NCI-H345 (cell line): ENCODE data around the gene NUP133.
"Not testable (repeated sequence)": the region's sequence is repeated elsewhere in the genome, so short reads cannot be mapped to it uniquely, and the experiment has no call there.

Source experiments
- DNase-seq: peaks from one replicate; lab custom pipeline; 2025; lab: John Stamatoyannopoulos, UW

Gene NUP133

DNA sequence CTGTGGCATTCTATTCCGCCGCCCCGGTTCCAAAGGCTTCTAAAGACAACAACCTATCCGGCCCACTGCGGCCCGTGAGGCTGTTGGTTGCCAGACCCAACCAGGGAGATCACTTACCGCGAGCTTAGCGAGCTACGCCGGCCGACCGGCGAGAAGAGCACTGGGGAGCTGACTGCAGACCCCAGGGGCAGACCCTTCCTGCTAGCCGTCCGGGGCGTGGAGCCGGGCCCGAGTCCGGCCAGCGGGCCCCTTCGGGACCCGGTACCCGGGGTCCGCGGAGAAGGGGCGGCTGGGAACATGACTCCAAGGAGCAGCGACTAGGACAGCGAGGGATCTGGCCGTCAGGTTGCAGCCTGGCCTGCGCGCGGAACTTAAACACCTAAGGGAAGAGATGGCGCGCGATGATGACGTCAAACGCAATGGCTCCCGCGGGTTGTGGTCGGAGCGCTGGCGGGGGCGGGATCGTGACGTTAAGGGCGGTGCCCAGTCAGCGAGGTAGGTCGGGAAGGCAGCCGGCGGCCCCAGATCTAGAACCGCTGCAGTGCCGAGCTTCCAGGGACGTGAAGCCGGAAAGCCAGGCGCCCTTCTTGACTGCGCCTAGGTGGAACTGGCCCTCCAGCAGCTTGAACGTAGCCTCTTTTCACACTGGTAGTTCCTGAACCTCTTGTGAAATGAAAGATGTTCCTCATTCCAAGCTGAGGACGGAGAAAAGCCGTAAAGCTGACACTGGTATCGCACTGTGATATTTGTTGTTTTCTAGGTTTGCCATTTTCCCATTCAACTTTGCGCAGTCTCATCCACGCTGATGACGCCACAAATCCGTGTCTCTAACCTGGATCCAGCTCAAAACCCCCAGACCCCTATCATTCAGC is at the start of gene NUP133:
Gene NUP133, minus strand, starts transcription at position 391 of the 872 bp plus-strand sequence. Its CDS starts 92 bp downstream, at position 299.
- DNase-seq, result peak; percentile 98

DNA sequence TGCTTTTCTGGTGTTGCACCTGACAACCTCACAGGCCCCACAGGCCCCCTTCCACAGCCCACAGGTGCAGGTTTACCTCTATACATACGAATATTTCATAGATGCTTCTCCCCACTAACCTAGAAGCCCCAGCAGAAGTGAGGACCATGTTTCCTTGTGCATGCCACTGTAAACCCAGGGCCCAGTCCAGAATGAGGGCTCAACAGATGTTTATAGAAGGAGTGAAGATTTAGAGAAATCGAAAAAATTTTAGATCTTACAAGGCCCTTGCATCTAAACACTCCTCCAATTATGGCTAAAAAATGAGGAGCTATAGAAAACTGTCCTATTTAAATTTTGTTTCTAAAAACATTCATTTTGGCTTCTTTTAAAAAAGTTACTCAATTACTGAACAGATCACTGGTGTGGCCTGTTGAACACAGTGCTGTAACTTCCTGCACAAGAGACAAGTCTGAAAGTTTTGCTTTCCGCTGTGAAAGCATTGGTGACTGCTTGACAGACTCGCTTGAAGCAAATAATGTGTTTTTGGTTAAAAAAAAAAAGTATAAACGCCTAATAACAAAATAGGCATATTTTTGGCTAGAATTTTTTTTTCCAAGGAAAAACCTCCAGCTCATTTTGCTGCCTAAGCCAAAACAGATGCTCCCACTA is 49.2 kb upstream of the NUP133 start:
- DNase-seq, result no peak

DNA sequence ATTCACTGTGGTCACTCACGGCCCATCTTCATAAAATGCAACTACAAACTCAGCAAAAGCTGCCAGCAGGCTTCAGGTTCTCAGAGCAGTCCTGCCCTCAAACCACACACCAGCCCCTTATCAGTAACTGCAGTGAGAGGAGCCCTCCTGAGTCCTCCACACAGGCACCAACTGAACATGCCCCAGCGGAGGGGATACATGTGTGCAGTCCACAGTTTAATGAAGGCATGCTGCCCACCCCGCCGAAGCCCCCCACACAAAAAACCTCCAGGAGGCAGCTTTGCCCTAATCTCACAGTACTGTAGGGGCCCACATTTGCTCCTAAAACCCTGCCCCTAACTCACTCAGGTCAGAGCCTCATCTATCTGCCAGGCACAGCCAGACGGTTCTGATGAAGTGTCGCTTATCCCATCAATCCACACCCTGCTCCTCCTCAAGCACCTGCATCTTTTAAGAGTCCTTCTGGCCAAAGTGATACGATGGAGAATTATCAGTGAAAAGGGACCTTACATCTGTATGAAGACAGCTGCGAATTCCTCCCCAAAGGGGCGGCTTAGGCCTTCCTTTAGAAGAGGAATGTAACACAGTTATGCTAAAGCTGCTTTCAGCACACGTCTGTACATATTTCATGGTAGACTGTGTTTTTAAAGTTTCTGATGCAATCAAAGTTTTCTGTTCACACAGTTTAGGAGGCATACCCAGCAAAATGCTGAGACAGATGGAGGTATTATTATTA is 46.9 kb upstream of the NUP133 start:
- DNase-seq, result no peak

DNA sequence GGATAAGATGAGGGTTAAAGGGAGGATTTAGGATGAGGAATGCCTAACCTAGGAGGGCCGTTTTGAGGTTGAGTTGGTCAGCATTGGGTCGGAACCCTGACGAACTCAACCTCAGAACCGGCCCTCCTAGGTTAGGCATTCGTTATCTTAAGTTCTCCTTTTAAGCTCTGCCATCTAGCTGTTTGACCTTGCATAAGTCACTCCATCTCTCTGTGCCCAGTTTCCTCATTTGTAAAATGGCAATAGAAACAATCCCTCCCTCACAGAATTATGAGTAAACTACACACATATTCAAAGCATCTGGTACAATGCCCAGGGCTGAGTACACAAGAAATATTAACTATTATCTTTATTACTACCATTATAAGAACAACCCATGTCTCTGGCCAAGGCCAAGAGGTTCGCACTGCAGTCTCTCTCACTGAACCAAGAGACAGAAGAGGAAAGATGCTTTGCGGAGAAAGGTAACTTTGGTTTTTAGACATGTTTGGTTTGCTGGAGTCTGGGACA is 45.5 kb upstream of the NUP133 start:
- DNase-seq, result no peak

DNA sequence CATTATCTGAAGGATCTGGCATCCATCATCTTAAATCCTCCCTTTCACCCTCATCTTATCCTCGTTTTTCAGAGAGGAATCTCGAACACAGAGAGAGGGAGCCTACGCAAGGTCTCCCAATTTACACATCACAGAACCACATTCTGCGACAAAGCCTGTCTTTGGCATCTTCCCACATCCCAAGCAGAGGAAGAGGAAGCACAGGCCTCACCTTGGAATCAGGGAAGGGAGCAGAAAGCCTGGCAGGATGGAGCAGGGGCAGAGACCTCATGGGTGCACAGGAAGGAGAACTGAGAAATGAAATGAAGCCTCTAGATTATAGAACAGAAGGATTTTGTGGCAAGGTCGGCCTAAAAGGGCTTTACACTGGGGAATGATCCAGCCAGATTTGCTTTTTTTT is 44.6 kb upstream of the NUP133 start:
- DNase-seq, result no peak

DNA sequence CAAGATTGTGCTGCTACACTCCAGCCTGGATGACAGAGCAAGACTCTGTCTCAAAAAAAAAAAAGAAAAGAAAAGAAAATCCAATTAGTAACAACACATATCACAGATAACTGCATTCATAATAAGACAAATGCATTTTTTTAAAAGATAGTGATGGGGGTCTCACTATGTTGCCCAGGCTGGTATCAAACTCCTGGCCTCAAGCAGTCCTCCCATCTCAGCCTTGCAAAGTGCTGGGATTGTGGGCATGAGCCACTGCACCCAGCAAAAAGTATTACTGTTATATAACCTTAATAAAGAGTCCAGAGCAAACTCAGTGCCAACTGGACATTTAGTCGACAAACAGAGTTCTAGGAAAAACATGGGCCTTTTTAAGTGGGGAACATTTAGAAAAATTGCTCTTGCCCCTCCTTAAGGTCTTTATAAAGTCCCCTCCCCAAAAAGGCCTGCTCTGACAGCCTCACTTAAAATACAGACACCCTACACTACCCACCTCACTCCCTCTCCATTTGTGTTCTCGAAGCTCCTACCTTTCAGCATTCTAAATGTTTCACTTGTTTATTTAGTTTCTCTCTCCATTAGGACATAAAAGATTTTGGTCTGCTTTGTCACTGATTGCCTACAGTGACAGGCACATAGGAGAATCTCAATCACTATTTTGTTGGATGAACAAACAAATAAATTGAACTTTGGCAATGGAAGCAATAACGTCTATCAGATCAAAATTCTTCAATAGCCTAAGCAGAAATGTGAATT is 42.8 kb upstream of the NUP133 start:
- no peak for DNase-seq

DNA sequence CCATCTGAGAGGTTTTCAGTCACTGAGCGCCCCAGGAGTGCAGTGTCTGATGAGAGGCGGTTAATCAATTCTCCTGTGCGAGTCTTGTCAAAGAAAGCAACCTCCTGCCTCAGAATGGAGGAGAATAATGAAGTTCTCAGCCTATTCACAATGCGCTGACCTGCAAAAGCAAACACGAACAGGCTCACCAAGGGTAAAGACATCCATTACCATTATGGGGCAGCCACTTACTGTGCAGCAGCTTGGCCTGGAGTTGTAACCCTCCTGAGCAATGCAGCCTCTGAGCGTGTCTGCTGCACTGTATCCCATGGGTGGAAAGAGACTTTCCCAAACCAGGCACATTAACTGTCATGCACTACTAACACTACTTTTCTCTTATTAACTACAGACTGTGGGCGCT is 39.4 kb upstream of the NUP133 start:
- DNase-seq, result no peak

DNA sequence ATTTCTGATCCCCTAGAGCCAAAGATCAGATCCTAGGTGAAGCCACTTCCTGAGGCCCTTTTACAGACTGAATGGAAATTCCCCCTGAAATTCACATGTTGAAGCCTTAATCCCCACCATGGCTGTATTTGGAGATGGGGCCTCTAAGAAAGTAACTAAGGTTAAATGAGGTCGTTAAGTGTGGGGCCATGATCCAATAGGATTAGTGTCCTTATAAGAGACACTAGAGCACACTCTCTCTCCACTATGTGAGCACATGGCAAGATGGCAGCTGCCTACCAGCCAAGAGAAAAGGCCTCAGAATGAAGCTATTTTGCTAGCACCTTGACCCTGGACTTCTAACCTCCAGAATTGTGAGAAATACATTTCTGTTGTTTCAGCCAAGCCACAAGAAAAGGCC is 36.4 kb upstream of the NUP133 start:
- no peak for DNase-seq

DNA sequence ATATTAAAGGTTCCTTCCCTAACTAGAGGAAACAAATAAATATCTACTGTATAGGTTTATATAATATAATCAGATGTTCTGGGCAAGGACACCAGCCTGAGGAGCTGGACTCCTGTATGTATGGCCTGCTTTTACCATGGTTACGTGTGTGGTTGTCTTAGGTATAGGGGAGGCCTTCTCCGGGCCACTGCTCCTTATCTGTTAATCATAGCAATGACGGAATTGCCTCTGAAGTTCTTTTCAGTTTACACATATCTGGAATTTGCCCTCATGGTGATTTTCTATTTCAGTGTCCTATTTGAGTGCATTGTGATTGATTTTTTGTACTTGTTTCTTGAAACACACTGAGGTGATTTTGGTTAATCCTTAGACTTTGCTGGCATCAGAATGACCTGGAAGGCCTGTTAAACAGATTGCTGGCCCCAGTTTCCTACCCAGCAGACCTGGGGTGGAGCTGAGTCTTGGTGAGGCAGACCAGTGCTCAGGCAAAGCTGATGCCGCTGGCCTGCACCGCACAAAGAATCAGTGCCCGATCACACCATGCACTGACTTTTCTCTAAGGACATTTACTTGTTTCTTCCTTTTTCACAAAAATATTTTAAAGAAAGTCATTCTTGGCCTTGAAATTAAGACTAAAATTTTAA is 31.8 kb upstream of the NUP133 start:
- no peak for DNase-seq

DNA sequence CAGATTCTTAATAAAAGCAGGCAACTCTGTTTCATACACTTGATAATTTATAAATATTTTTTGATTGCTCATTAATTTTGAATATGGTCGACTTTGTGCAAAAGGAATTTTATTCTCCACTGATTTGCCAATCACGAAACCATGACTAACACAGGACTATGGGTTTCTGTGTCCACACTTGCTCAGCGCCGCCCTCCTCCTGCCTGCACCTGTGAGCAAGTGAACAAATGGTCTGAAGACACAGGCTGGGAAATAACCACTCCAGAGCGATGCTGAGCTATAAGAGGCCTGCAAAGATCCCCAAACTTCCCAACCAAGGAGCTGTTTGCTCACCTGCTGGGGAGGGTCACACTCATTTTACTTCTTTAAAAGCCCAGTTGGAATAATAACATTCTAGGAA is 30.8 kb upstream of the NUP133 start:
- no peak for DNase-seq

DNA sequence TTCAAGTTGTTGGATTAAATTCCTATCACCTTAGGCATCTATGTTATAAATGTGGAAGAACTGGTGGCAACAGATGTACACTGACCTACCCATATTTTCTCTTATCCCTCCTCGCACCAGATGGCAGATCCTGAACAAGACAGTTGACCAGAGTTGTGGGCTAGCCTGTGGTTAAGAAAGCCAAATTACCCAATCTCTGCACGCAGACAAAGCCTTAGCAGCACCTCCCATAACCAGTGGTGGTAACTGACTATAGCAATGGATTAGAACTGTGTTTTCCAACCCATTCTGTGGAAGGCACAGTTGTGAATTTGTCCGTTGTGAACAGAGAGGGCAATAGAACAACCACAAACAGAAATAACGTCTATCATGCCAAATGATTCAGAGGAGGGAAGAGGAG is 29.8 kb upstream of the NUP133 start:
- no peak for DNase-seq

DNA sequence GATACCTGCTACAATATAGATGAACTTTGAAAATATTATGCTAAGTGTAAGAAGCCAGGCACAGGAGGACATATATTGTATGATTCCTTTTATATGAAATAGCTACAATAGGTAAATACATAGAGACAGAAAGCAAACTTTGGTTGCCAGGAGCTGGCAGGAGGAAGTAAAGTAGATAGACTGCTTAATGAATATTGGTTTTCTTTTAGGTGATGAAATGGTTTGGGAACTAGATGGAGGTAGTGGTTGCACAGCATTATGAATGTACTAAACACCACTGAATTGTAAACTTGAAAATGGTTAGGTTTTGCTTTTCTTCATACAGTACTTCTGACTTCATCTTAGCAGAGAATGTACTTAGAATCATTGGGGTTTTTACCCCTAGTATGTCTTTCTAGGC is 28.8 kb upstream of the NUP133 start:
- no peak for DNase-seq

DNA sequence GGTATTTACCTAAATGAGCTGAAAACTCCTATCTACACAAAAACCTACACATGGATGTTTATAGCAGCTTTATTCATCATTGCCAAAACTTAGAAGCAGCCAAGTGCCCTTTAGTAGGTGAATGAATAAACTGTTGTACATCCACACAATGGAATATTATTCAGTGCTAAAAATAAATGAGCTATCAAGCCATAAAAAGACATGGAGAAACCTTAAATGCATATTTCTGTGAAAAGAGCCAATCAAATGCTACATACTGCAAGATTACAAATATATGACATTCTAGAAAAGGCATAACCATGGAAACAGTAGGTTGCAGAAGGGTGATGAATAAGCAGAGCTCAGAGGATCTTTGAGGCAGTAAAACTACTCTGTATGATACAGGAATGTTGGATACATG is 27.1 kb upstream of the NUP133 start:
- DNase-seq, result no peak

DNA sequence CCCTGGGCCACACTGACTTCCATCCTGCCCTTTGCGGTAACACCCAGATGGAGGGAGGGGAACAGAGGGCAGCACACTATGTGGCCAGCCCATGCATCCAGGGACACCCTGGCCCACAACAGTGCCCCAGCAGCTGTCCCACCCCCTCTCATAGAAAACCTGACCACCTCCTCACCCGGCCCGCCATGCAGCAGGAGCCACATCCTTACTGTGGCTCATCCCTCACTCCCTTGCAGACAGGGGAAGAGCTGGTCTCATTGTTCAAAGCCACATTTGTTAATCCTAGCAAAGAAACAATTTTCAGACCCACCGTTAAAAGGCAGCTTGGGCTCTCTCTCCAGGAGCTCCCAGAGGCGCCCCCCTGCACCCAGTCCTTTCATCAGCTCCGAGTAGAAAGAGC is 23.2 kb upstream of the NUP133 start:
- no peak for DNase-seq

DNA sequence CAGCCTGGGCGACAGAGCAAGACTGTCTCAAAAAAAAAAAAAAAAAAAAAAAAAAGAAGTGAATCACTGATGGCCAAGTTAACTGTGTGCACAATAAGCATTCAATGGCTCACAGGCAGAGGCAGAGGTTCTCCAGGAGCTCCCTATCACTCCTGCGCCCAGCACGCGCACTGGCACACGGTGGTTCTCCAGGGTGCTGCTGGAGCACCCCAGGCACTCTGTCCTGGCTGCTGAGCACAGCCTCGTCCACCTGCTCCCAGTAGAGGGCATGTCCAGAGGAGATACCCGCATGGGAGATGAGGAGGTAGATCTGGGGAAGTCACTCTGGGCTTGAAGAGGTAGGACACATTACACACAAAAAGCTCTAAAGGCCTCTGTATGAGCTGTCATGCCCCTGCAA is 21.5 kb upstream of the NUP133 start:
- DNase-seq, result no peak

DNA sequence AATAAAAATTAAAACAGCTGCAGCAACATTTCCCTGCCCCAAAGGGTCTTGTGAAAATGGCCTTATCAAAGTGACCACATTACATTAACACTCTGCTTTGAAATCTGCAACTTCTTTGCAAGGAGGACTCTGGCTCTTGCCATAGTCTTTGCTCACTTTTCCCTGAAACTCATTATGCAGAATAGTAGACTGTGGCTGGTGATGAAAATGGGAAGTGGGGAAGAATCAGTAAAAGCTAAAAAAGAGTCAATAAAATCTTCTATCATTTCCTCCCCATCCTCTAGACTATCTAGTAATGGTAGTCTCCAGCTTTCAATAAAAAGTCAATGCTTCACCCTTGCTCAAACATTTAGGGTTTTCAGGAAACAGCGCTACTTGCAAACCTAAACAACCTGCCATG is 18.6 kb upstream of the NUP133 start:
- no peak for DNase-seq

DNA sequence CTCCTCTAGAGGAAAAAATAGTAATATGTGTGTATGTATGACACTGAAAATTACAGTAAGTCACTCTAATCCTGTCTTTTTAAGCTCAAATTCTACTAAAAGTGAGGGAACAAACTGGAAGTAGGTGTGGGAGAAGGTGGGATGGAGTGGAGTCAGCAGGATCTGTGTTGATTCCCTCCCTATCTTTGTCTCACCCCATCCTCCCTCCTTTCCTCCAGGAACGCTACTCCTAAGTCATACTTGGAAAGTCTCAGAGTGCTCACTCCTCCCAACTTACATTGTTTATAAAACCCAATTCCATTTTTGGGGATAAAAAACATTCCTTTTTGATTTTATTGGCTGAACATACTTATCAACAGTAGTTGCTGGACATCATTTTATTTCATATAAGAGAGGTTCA is 14.9 kb upstream of the NUP133 start:
- DNase-seq, result no peak

DNA sequence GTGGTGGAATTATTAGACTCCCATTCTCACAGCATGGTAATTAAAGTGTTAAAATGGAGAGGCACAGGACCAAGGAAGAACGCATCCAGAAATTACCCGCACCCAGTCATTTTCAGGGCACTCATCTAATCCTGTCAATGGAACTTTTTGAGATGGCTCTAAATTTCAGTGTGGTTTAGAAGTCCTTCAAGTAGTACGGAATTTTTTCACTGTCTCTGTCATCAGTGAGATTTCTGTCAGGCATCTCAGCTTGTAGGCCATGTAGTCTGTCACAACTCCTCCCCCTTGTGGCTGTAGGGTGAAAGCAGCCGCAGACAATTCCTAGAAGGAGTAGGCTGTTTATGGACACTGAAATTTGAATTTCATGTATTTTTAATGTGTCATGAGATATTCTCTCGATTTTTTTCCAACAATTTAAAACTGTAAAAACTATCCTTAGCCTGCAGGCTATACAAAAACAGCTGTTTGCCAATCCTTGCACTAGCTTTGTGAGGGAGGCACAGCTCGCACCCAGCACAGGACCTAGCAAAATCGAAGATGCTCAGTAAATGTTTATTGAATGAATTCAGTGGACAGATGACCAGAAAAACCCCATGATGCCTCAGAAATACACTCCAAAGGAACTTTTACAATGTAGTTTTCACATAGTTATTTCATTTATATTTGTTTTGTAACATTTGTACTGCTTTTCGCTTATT is 6.6 kb upstream of the NUP133 start:
- peak; percentile 69 for DNase-seq

DNA sequence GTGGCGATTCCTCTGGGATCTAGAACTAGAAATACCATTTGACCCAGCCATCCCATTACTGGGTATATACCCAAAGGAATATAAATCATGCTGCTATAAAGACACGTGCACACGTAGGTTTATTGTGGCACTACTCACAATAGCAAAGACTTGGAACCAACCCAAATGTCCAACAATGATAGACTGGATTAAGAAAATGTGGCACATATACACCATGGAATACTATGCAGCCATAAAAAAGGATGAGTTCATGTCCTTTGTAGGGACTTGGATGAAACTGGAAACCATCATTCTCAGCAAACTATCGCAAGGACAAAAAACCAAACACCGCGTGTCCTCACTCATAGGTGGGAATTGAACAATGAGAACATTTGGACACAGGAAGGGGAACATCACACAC is 3.5 kb upstream of the NUP133 start:
- not testable (repeated sequence) for DNase-seq

DNA sequence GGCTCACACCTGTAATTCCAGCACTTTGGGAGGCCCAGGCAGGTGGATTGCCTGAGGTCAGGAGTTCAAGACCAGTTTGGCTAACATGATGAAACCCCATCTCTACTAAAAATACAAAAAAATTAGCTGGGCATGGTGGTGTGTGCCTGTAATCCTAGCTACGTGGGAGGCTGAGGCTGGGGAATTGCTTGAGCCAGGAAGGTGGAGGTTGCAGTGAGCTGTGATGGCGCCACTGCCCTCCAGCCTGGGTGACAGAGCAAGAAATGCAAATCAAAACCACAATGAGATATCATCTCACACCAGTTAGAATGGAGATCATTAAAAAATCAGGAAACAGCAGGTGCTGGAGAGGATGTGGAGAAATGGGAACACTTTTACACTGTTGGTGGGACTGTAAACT is 3.1 kb upstream of the NUP133 start:
- not testable (repeated sequence) for DNase-seq

DNA sequence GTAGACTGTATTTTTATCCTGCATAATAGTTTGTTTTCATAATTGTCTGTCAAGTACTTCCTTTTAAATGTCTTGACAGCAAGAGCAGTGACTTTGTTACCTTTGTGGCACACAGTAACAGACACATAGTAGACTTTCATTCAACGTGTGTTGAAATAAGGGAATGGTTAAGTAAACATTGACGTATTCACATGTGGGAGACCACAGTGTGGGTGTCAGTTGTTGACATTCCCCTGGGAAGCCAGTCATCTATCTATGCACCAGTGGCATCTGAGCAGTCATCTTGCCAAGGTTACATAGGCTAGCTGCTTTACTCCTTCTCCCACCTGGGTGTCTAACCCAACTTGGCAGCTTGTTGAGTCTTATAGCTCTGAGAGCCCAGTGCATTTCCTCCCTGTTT is 1.4 kb upstream of the NUP133 start:
- peak; percentile 61 for DNase-seq
